Fibroblast of lung (primary cell): Measurements from ENCODE around the gene ZNF79. TPM values are rescaled to one million over a fixed set of nuclear protein-coding genes. Genes with fewer than 3 reads are reported as not detected.

ENCODE experiments used
- DNase-seq, 2 donors: peaks; one replicate each; pipeline versions ENCODE4 v3.0.0 to v3.0.0-alpha.2; 2010; ENCODE audit warnings: low read depth in 2 of 2
- H2AFZ ChIP-seq: 2 replicates; pipeline ENCODE4 v1.5.1; 2012; ENCODE audit warnings: low read length, control low read depth, inconsistent platforms
- H3K27ac ChIP-seq: 2 replicates; pipeline ENCODE4 v1.5.1; 2011; ENCODE audit warnings: low read length, control low read depth; ENCODE audit not compliant: insufficient read depth
- H3K27me3 ChIP-seq: 2 replicates; pipeline ENCODE4 v1.5.1; 2011; ENCODE audit warnings: mild to moderate bottlenecking, low read length; ENCODE audit not compliant: control insufficient read depth, insufficient read depth
- H3K36me3 ChIP-seq: 2 replicates; pipeline ENCODE4 v1.5.1; 2011; ENCODE audit warnings: low read length; ENCODE audit not compliant: control insufficient read depth, insufficient read depth
- H3K4me1 ChIP-seq: 2 replicates; pipeline ENCODE4 v1.5.1; 2011; ENCODE audit warnings: low read length; ENCODE audit not compliant: control insufficient read depth, insufficient read depth; ENCODE audit errors: extremely low read depth
- H3K4me2 ChIP-seq: 2 replicates; pipeline ENCODE4 v1.5.1; 2011; ENCODE audit warnings: low read length, control low read depth; ENCODE audit not compliant: insufficient read depth; ENCODE audit errors: extremely low read depth
- H3K4me3 ChIP-seq, 4 experiments: fragments of 200-600 bp in 1 of 4; sonication (generic) in 1 of 4; replicated peaks in 1 of 4; 2 replicates each; pipeline ENCODE4 v1.5.1; 2011 to 2016; ENCODE audit warnings: low read length in 4 of 4, low read depth in 3 of 4, mild to moderate bottlenecking in 3 of 4, control low read depth in 2 of 4, inconsistent platforms in 1 of 4, mixed read lengths in 1 of 4; ENCODE audit not compliant: insufficient read depth in 1 of 4; ENCODE audit errors: control extremely low read depth in 1 of 4
- H3K79me2 ChIP-seq: 2 replicates; pipeline ENCODE4 v1.5.1; 2012; ENCODE audit warnings: mild to moderate bottlenecking, low read length, inconsistent platforms; ENCODE audit not compliant: control insufficient read depth, insufficient read depth
- H3K9ac ChIP-seq: 2 replicates; pipeline ENCODE4 v1.5.1; 2011; ENCODE audit warnings: mild to moderate bottlenecking, low read length, control low read depth; ENCODE audit not compliant: insufficient read depth
- H3K9me3 ChIP-seq: 2 replicates; pipeline ENCODE4 v1.5.1; 2012; ENCODE audit warnings: low read depth, low read length; ENCODE audit not compliant: control insufficient read depth, insufficient read depth
- H4K20me1 ChIP-seq: 2 replicates; pipeline ENCODE4 v1.5.1; 2011; ENCODE audit warnings: low read length; ENCODE audit not compliant: control insufficient read depth, insufficient read depth; ENCODE audit errors: extremely low read depth
- EZH2 ChIP-seq: IDR thresholded peaks from 2 replicates; pipeline ENCODE4 v1.5.1; 2012; ENCODE audit warnings: low read length, control low read depth, mild to moderate bottlenecking; ENCODE audit errors: missing control alignments
- polyA plus RNA-seq, 2 donors: library from polyadenylated mRNA; depleted of rRNA in 1 of 2; stranded (reverse) in 1 of 2; unstranded in 1 of 2; fragments of >200 nt; gene quantifications; 2 replicates each; pipeline ENCODE4 v1.2.1, GENCODE V29; 2011 to 2012; ENCODE audit warnings: missing spikeins in 1 of 2
- total RNA-seq: library from RNA; depleted of rRNA; stranded (reverse); fragments of >200 nt; gene quantifications from 2 replicates; pipeline ENCODE4 v1.2.1, GENCODE V29; 2014
- TF ChIP-seq, protein P1 (sequence below), 2 donors: IDR thresholded peaks in 1 of 2; conservative IDR thresholded peaks in 1 of 2; 1 replicate in 1 of 2; 2 replicates in 1 of 2; pipeline ENCODE4 v1.5.1; 2011 to 2012; ENCODE audit warnings: low read length in 2 of 2, control low read depth in 1 of 2, inconsistent platforms in 1 of 2, low read depth in 1 of 2, mild to moderate bottlenecking in 1 of 2

Gene ZNF79
- total and polyA plus RNA-seq, 2 donors (not counting 1 experiment from before 2014, with no cell fraction given), result 4.9 to 15.0 TPM

DNA sequence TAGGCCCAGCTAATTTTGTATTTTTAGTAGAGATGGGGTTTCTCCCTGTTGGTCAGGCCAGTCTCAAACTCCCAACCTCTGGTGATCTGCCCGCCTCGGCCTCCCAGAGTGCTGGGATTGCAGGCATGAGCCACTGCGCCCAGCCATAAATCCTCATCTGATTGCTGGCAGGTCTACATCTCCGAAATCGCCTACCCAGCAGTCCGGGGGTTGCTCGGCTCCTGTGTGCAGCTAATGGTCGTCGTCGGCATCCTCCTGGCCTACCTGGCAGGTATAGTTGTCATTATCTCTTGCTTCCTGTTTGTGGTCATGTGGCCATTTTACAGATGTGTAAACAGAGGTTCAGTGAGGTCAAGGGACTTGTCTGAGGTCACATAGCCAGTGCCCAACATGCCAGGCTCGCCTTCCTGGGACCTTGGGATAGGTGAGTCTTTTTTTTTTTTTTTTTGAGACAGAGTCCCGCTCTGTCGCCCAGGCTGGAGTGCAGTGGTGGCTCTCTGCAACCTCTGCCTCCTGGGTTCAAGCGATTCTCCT lies 24.4 kb upstream of the ZNF79 start:
- H3K9ac ChIP-seq, result no peak overlapping the region
- TF ChIP-seq EZH2, result no peak
- TF ChIP-seq, protein P1, sequence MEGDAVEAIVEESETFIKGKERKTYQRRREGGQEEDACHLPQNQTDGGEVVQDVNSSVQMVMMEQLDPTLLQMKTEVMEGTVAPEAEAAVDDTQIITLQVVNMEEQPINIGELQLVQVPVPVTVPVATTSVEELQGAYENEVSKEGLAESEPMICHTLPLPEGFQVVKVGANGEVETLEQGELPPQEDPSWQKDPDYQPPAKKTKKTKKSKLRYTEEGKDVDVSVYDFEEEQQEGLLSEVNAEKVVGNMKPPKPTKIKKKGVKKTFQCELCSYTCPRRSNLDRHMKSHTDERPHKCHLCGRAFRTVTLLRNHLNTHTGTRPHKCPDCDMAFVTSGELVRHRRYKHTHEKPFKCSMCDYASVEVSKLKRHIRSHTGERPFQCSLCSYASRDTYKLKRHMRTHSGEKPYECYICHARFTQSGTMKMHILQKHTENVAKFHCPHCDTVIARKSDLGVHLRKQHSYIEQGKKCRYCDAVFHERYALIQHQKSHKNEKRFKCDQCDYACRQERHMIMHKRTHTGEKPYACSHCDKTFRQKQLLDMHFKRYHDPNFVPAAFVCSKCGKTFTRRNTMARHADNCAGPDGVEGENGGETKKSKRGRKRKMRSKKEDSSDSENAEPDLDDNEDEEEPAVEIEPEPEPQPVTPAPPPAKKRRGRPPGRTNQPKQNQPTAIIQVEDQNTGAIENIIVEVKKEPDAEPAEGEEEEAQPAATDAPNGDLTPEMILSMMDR (conservative IDR thresholded peaks at IDR 0.05 in 1 of 2, IDR thresholded peaks at IDR 0.05 in 1 of 2; ENCODE audit: low read depth in 1 of 2, low read length in 2 of 2), result no peak
- no peak overlapping the region for H3K4me2 ChIP-seq

GRCh38 chr9:127402401-127403090 lies 21.6 kb upstream of the ZNF79 start:
- no peaks in the 10 kb centered on the region for H3K27me3 ChIP-seq
- DNase-seq, result no peak
- peaks cover 1% of the 10 kb centered on the region for H3K79me2 ChIP-seq

More for the DNA sequence above, 24.4 kb upstream of the ZNF79 start:
- H3K27ac ChIP-seq, result no peak overlapping the region
- H3K4me1 ChIP-seq, result no peaks in the 10 kb centered on the region
- H2AFZ ChIP-seq, result no peak overlapping the region
- H3K36me3 ChIP-seq, result peaks cover 2% of the 10 kb centered on the region
- H3K79me2 ChIP-seq, result peaks cover 1% of the 10 kb centered on the region
- H3K4me3 ChIP-seq, result no peak overlapping the region
- H4K20me1 ChIP-seq, result no peaks in the 10 kb centered on the region
- DNase-seq, result no peak
- H3K27me3 ChIP-seq, result no peaks in the 10 kb centered on the region
- H3K9me3 ChIP-seq, result no peaks in the 10 kb centered on the region

GRCh38 chr9:127403507-127404192 lies 20.5 kb upstream of the ZNF79 start:
- DNase-seq, result no peak
- Histone ChIP-seq H3K4me2 (no peak overlapping the region), H3K4me1 (no peaks in the 10 kb centered on the region), H3K9ac (no peak overlapping the region), H4K20me1 (no peaks in the 10 kb centered on the region), H3K79me2 (no peaks in the 10 kb centered on the region), H3K27me3 (no peaks in the 10 kb centered on the region), H2AFZ (no peak overlapping the region), H3K9me3 (no peaks in the 10 kb centered on the region), H3K27ac (no peak overlapping the region), H3K4me3 (no peak overlapping the region), H3K36me3 (peaks cover 2% of the 10 kb centered on the region)
- TF ChIP-seq EZH2, result no peak
- TF ChIP-seq, protein P1 (conservative IDR thresholded peaks at IDR 0.05 in 1 of 2, IDR thresholded peaks at IDR 0.05 in 1 of 2; ENCODE audit: low read depth in 1 of 2, low read length in 2 of 2), result no peak

More at GRCh38 chr9:127402401-127403090, 21.6 kb upstream of the ZNF79 start:
- Histone ChIP-seq H3K9ac (no peak overlapping the region), H3K36me3 (peaks cover 2% of the 10 kb centered on the region), H3K4me1 (no peaks in the 10 kb centered on the region), H3K27ac (no peak overlapping the region), H3K9me3 (no peaks in the 10 kb centered on the region), H2AFZ (no peak overlapping the region), H3K4me3 (no peak overlapping the region), H4K20me1 (no peaks in the 10 kb centered on the region), H3K4me2 (no peak overlapping the region)
- TF ChIP-seq, protein P1 (conservative IDR thresholded peaks at IDR 0.05 in 1 of 2, IDR thresholded peaks at IDR 0.05 in 1 of 2; ENCODE audit: low read depth in 1 of 2, low read length in 2 of 2), result no peak
- no peak for TF ChIP-seq EZH2
